HG03442 (cell line): ENCODE data around the gene CCR3.

ENCODE experiments used
- ATAC-seq: cut with Tn5 transposase; IDR thresholded peaks from one replicate; pipeline ENCODE4 v1.9.1; 2021; ENCODE audit warnings: mild to moderate bottlenecking, moderate library complexity; ENCODE audit not compliant: unreplicated experiment

CCR3 gene

DNA sequence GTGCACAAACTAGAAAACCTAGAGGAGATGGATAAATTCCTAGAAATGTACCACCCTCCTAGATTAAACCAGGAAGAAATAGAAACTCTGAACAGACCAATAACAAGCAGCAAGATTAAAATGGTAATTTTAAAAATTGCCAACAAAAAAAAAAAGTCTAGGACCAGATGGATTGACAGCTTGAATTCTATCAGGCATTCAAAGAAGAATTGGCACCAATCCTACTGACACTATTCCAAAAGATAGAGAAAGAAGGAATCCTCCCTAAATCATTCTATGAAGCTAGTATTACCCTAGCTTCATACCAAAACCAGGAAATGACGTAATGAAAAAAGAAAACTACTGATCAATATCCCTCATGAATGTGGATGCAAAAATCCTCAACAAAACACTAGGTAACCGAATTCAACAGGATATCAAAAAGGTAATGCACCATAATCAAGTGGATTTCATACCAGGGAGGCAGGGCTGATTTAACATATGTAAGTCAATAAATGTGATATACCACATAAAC lies 24.0 kb upstream of the CCR3 start:
- no peak for ATAC-seq

GRCh38 chr3:46221391-46221790 lies 20.9 kb upstream of the CCR3 start:
- ATAC-seq, result no peak

- no peak for ATAC-seq
Measured at GRCh38 chr3:46221938-46222337, 20.3 kb upstream of the CCR3 start.

- ATAC-seq, result no peak
Measured at GRCh38 chr3:46222435-46223161, 19.7 kb upstream of the CCR3 start.

DNA sequence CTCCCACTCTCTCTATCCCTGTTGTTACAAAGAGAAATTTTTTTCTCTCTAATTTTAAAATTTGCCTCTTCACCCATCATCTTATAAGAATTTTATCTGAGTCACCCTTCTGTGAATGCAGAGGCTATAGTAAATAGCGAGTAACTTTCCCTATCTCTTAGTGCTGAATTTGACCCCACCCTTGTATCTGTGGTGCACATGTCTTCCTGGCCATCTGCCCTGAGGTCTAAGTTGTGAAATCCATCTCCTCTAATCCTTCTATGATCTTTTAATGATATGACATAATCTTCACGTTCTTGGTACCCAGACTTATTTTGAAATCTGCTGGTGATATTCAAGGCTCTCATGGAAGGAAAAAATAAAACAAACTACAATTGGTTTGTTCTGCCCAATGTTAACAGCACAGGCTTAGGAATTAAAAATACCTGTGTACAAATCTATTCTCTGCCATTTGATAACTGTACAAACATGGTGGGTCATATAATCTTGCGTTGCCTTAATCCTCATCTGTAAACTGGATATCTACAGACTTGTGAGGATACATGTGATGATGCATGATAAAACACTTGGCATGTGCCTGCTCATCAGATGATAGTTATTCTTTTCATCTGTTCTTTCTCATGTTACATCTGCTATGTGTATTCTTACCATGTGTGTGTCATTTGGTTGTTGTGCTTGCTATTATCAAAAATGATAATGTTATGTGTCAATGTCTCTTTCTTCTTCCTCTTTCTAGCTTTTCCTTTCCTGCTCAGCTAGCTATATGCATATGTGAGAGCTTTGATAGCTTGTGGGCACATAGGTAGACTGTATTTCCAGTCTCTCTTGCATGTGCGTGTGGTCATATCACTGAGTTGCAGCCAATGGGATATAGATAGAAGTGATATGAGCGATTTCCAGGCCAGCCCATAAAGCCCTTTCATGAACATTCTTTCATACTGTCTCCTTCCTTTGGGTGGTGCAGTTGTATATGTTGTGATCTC lies 13.7 kb upstream of the CCR3 start:
- ATAC-seq, result no peak

- no peak for ATAC-seq
Measured at GRCh38 chr3:46231323-46231722, 10.9 kb upstream of the CCR3 start.

- no peak for ATAC-seq
Measured at GRCh38 chr3:46233194-46233593, 9.1 kb upstream of the CCR3 start.

DNA sequence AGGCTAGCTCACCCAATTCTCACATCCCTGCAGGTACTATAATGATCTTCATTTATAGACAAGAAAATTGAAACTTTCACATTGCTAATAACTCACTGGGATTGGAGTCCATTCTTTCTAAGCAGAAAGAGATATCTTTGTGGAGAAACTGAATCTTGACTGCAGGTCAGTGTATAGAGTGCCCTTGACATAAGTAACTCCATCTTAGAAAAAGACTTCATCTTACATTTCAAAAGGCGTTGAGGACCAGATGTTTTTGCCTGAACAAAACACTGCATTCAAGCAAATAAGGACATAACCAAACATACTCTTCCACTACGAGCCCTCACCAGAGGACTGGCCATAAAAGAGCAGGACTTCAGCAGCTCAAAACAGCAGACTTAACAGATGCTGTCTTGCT lies 6.8 kb upstream of the CCR3 start:
- no peak for ATAC-seq

DNA sequence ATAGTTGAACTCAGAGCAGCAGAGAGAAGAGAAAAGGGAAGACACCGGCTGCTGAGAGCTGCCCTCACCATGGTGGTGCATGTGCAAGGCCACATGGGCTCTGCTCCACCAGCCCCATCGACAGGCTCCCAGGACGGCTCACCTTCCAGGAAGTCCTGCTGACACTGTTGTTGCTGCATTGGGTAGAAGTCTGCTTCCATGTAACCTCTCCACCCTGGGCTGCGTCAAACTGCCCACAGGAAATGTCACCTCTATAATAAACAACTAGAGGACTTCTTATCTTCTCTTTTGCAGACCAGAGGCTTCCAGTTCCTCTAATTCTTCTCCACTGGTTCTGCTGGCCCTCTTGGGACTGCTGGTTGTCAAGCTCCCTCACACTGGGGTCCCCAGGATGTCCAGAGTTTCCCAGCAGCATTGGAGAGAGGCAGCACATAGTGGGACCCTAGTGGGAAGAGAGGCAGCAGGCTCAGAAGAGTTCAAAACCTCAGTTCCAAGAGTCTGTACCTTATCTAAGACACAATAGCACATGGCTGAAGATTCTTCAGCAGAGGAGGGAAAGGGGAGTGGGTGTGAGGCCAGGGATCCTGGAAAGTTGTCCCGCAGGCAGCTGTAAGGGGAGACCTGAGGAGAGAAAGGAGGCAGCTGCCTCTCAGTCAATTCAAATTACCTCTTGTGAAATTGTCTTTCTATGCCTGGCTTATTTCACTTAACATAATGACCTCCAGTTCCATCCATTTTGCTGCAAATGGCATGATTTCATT lies 5.8 kb upstream of the CCR3 start:
- ATAC-seq, result no peak

DNA sequence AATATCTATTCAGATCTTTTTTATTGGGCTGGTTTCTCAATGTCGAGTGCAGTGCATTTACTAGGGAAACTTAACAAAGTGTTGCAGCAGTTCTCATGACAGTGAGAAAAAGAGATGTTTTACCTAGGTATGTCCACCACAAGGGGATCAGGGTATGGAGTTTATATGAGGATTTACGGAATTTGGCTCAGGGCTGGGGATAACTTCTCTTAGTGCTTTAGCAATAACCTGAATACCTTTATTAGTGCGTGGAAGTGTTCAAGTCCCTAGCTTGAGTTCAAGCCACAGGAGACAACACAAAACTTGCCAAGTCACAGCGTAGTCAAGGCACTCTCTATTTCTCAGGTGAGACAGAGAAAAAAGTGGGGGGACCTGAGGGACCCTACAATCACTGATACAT lies 3.9 kb upstream of the CCR3 start:
- no peak for ATAC-seq

GRCh38 chr3:46239301-46239938 lies 2.8 kb upstream of the CCR3 start:
- ATAC-seq, result no peak

DNA sequence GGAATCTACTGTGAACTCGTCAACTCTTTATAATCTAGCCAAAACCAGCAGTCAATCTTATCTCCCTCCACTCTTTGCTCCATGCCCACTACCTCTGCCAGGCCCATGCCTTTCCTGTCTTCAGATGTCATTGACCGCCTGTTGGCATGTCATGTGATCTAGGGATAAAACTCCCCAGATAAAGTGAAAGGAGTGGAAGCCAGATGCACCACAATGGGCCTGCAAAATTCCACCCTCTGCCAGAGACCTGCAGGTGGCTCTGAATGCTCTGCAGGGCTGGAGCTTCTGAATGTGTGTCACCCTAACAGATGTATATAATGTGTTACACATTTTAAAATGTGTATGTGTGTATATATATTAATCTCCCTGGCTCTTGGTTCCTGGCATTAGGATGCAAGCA lies 2.3 kb upstream of the CCR3 start:
- no peak for ATAC-seq

- no peak for ATAC-seq
Measured at GRCh38 chr3:46243560-46243959, 1.3 kb downstream of the CCR3 start.

GRCh38 chr3:46245146-46245545 lies 2.9 kb downstream of the CCR3 start:
- no peak for ATAC-seq

GRCh38 chr3:46252980-46253379 lies 10.7 kb downstream of the CCR3 start:
- no peak for ATAC-seq

DNA sequence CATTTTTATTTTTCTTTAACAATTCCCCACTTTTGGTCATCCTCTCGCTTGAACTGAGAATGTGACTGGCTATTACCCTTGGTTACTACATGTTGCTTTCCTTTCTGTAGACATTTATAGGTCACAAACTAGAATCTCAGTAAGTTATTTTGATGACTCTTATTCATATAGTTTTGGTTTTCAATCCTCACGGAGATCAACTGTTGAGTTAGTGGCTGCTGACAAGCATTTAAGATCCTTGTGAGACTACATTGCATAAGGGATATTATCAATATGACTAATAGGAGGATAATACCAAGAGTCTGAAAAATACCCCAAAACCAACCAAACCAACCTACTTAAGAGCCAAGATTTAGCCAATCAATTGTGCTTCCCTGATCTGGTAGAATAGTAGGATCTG lies 16.3 kb downstream of the CCR3 start:
- ATAC-seq, result no peak

GRCh38 chr3:46261926-46262594 lies 19.8 kb downstream of the CCR3 start:
- ATAC-seq, result no peak

GRCh38 chr3:46264002-46264401 lies 21.7 kb downstream of the CCR3 start:
- no peak for ATAC-seq

- no peak for ATAC-seq
Measured at GRCh38 chr3:46266598-46266997, 24.3 kb downstream of the CCR3 start.

DNA sequence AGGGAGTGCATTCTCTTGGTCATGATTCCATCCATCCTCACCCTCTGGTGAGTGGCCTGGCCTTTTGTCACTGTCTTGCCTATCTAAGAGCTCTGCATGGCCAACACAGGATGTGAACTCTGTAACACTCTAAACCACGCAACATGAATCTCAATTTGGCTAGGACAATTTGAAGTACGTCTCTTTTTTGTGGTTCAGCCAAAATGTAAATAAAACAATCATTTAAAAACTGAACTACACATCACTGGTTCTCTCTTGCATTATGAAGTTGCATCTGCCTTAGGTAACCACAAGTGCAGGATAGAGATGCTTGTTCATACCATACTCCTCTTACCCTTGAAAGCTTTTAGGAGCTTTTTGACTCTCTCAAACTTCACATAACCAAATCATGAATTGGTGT lies 27.3 kb downstream of the CCR3 start:
- ATAC-seq, result no peak
